ENCODE results near the gene ZNF423.

- TF ChIP-seq POLR2A (IDR thresholded peaks at IDR 0.05) (no peak), CTCF (IDR thresholded peaks at IDR 0.05) (no peak)
Measured at GRCh38 chr16:49821156-49821555, 34.8 kb downstream of the ZNF423 start.
